ENCODE measurements around the gene SCAMP3. TPM values are rescaled to one million over a fixed set of nuclear protein-coding genes. Genes with fewer than 3 reads are reported as not detected.

The SCAMP3 gene
- total and polyA plus RNA-seq, 10 of the 15 experiments (the other 5 are each of a cell fraction or from before 2014, with no cell fraction given) = 17.2 to 133 (median 87.3) TPM

GRCh38 chr1:155308493-155309422, 46.6 kb upstream of the SCAMP3 start, which contains the start of gene FDPS (continued):
- 0 out of 4 replicates have a peak, but pooled peaks of 1 of the 2 experiments have one; percentile 48 for TF ChIP-seq EP300 (IDR thresholded peaks at IDR 0.05; ENCODE audit: borderline replicate concordance in 1 of 2, control insufficient read depth in 1 of 2, low read depth in 2 of 2, low read length in 2 of 2)
- no peak; the same call in 1 of the 2 replicates for TF ChIP-seq SMC3 (IDR thresholded peaks at IDR 0.05; ENCODE audit: borderline replicate concordance, low read length)
- TF ChIP-seq RUNX3 (IDR thresholded peaks at IDR 0.05; ENCODE audit: low read length) = peak; percentile 83
- no peak for TF ChIP-seq SMARCA5 (IDR thresholded peaks at IDR 0.05)
- TF ChIP-seq ESRRA (IDR thresholded peaks at IDR 0.05; ENCODE audit: low read length) = no peak
- TF ChIP-seq MEF2B (IDR thresholded peaks at IDR 0.05; ENCODE audit: partially characterized antibody, poor library complexity, severe bottlenecking) = no peak
- peak; percentile 97 for TF ChIP-seq PKNOX1 (IDR thresholded peaks at IDR 0.05)
- no peak for TF ChIP-seq ZNF274 (IDR thresholded peaks at IDR 0.05; ENCODE audit: insufficient read depth, insufficient read length)
- peak; percentile 98 for TF ChIP-seq CREB1 (IDR thresholded peaks at IDR 0.05; ENCODE audit: low read depth)
- no peak for TF ChIP-seq SPI1 (IDR thresholded peaks at IDR 0.05; ENCODE audit: borderline replicate concordance, insufficient read depth, low read depth, low read length)
- no peak for TF ChIP-seq NR2C2 (IDR thresholded peaks at IDR 0.05; ENCODE audit: borderline replicate concordance, control insufficient read depth, insufficient read length, low read depth)
- peak; percentile 73; the same call in 1 of the 2 replicates for TF ChIP-seq PML (IDR thresholded peaks at IDR 0.05; ENCODE audit: low read length)
- peak; percentile 95 for TF ChIP-seq RELA (IDR thresholded peaks at IDR 0.05; ENCODE audit: borderline replicate concordance, partially characterized antibody)
- TF ChIP-seq ZNF622 (IDR thresholded peaks at IDR 0.05) = no peak
- TF ChIP-seq CHD4 (IDR thresholded peaks at IDR 0.05) = no peak
- TF ChIP-seq KAT2A (conservative IDR thresholded peaks at IDR 0.05; ENCODE audit: control insufficient read depth, low read depth, low read length) = no peak
- TF ChIP-seq RELB (IDR thresholded peaks at IDR 0.05; ENCODE audit: low read depth) = peak; percentile 20; the same call in 1 of the 2 replicates
- no peak for TF ChIP-seq SUZ12 (IDR thresholded peaks at IDR 0.05; ENCODE audit: unreplicated experiment)
- TF ChIP-seq RB1 (IDR thresholded peaks at IDR 0.05; ENCODE audit: borderline replicate concordance) = peak; percentile 73; the same call in 1 of the 2 replicates
- TF ChIP-seq HSF1 (IDR thresholded peaks at IDR 0.05; ENCODE audit: low read depth, low read length) = no peak
- no peak for TF ChIP-seq ZNF217 (IDR thresholded peaks at IDR 0.05)
- no peak for TF ChIP-seq ZNF207 (IDR thresholded peaks at IDR 0.05; ENCODE audit: borderline replicate concordance)
- TF ChIP-seq MTA3 (IDR thresholded peaks at IDR 0.05; ENCODE audit: borderline replicate concordance, low read length) = no peak

All from GM12878 (cell line).